ENCODE data around the gene SYT9.
"Not testable (repeated sequence)": the region's sequence is repeated elsewhere in the genome, so short reads cannot be mapped to it uniquely, and the experiment has no call there.

Gene SYT9

GRCh38 chr11:7278314-7278917 lies 26.7 kb downstream of the SYT9 start:
- DNase-seq: no peak

- DNase-seq: no peak
Observed at GRCh38 chr11:7279676-7280075, 28.0 kb downstream of the SYT9 start.

- DNase-seq: no peak
Observed at GRCh38 chr11:7281079-7281478, 29.4 kb downstream of the SYT9 start.

- DNase-seq: no peak
Observed at GRCh38 chr11:7281809-7282208, 30.1 kb downstream of the SYT9 start.

- no peak for DNase-seq
Observed at GRCh38 chr11:7286178-7286577, 34.5 kb downstream of the SYT9 start.

GRCh38 chr11:7291100-7291829 lies 39.6 kb downstream of the SYT9 start:
- DNase-seq: no peak

GRCh38 chr11:7292922-7293321 lies 41.2 kb downstream of the SYT9 start:
- DNase-seq: no peak

- DNase-seq: no peak
Observed at GRCh38 chr11:7299393-7299792, 47.7 kb downstream of the SYT9 start.

GRCh38 chr11:7300281-7300680 lies 48.6 kb downstream of the SYT9 start:
- no peak for DNase-seq

GRCh38 chr11:7303146-7303545 lies 51.4 kb downstream of the SYT9 start:
- no peak for DNase-seq

GRCh38 chr11:7306900-7307299 lies 55.2 kb downstream of the SYT9 start:
- DNase-seq: no peak

- no peak for DNase-seq
Observed at GRCh38 chr11:7307836-7308235, 56.1 kb downstream of the SYT9 start.

- DNase-seq: no peak
Observed at GRCh38 chr11:7311903-7312302, 60.2 kb downstream of the SYT9 start.

GRCh38 chr11:7314811-7315604 lies 63.3 kb downstream of the SYT9 start:
- DNase-seq: no peak

- DNase-seq: no peak
Observed at GRCh38 chr11:7319501-7319900, 67.8 kb downstream of the SYT9 start.

- DNase-seq: no peak
Observed at GRCh38 chr11:7320306-7320705, 68.6 kb downstream of the SYT9 start.

GRCh38 chr11:7321473-7322450 lies 70.1 kb downstream of the SYT9 start:
- no peak for DNase-seq

- DNase-seq: no peak
Observed at GRCh38 chr11:7332451-7332850, 80.7 kb downstream of the SYT9 start.

GRCh38 chr11:7332962-7333361 lies 81.3 kb downstream of the SYT9 start:
- DNase-seq: no peak

GRCh38 chr11:7335442-7335841 lies 83.7 kb downstream of the SYT9 start:
- DNase-seq: not testable (repeated sequence)

GRCh38 chr11:7341551-7341950 lies 89.8 kb downstream of the SYT9 start:
- no peak for DNase-seq

GRCh38 chr11:7347611-7348431 lies 96.1 kb downstream of the SYT9 start:
- DNase-seq: no peak

All from GDM1 (cell line).